Measurements from ENCODE around the gene STK31.

STK31 gene

GRCh38 chr7:23712368-23713284, 2.6 kb downstream of the STK31 start:
- ChIA-PET CTCF (interaction anchor here (0.8 to 2.4 kb wide), 5 partner anchors 26 to 440 kb away, joined by 3 to 15 read pairs (median 4); no protein-coding TSS in a partner anchor), POLR2A (ENCODE audit: low non-redundant PET) (interaction anchor here (0.6 kb wide), 1 partner anchor 20 kb away, joined by 8 read pairs; no protein-coding TSS in a partner anchor)
- peak; percentile 67 for DNase-seq (ENCODE audit: low spot score)
- H3K27ac ChIP-seq, result no peak overlapping the region
- TF ChIP-seq CTCF (conservative IDR thresholded peaks at IDR 0.05; ENCODE audit: low read depth), result peak; percentile 55

GRCh38 chr7:23713285-23714149, 3.5 kb downstream of the STK31 start:
- DNase-seq (ENCODE audit: low spot score), result peak; percentile 36
- no peak for TF ChIP-seq CTCF (conservative IDR thresholded peaks at IDR 0.05; ENCODE audit: low read depth)
- H3K27ac ChIP-seq, result no peak overlapping the region
- CTCF ChIA-PET, result interaction anchor here (0.6 to 2.0 kb wide), 5 partner anchors 25 to 1098 kb away, joined by 3 to 5 read pairs (median 3); no protein-coding TSS in a partner anchor
- POLR2A ChIA-PET (ENCODE audit: low non-redundant PET), result no interaction called here

GRCh38 chr7:23714150-23714464, 4.1 kb downstream of the STK31 start:
- ChIA-PET POLR2A (ENCODE audit: low non-redundant PET) (no interaction called here), CTCF (interaction anchor here (0.6 to 2.0 kb wide), 2 partner anchors 136 to 167 kb away, joined by 3 to 5 read pairs; no protein-coding TSS in a partner anchor)
- DNase-seq (ENCODE audit: low spot score), result no peak
- TF ChIP-seq CTCF (conservative IDR thresholded peaks at IDR 0.05; ENCODE audit: low read depth), result no peak
- no peak overlapping the region for H3K27ac ChIP-seq

GRCh38 chr7:23714579-23714978, 4.6 kb downstream of the STK31 start:
- TF ChIP-seq CTCF (conservative IDR thresholded peaks at IDR 0.05; ENCODE audit: low read depth), result no peak
- ChIA-PET POLR2A (ENCODE audit: low non-redundant PET) (no interaction called here), CTCF (interaction anchor here (0.6 to 2.0 kb wide), 3 partner anchors 12 to 168 kb away, joined by 3 to 5 read pairs (median 3); no protein-coding TSS in a partner anchor)
- no peak overlapping the region for H3K27ac ChIP-seq
- no peak for DNase-seq (ENCODE audit: low spot score)

- H3K27ac ChIP-seq, result no peak overlapping the region
- DNase-seq (ENCODE audit: low spot score), result no peak
- TF ChIP-seq CTCF (conservative IDR thresholded peaks at IDR 0.05; ENCODE audit: low read depth), result no peak
- POLR2A ChIA-PET (ENCODE audit: low non-redundant PET), result no interaction called here
- CTCF ChIA-PET, result interaction anchor here (0.6 to 2.0 kb wide), 3 partner anchors 11 to 168 kb away, joined by 3 to 5 read pairs (median 3); no protein-coding TSS in a partner anchor
Measured at GRCh38 chr7:23715099-23715498, 5.1 kb downstream of the STK31 start.

GRCh38 chr7:23717788-23718187, 7.8 kb downstream of the STK31 start:
- no peak overlapping the region for H3K27ac ChIP-seq
- DNase-seq (ENCODE audit: low spot score), result no peak
- CTCF ChIA-PET, result interaction anchor here (0.5 kb wide), 1 partner anchor 647 kb away, joined by 3 read pairs; no protein-coding TSS in a partner anchor
- TF ChIP-seq CTCF (conservative IDR thresholded peaks at IDR 0.05; ENCODE audit: low read depth), result no peak
- POLR2A ChIA-PET (ENCODE audit: low non-redundant PET), result no interaction called here

Measured in RWPE1 (cell line).